OCI-LY3 (cell line): ENCODE measurements around the gene MRRF.

Source experiments
- H2AFZ ChIP-seq: fragments of 200-600, 300-600 bp; shearing (Covaris generic); 2 replicates; pipeline ENCODE4 v1.6.0; 2014; ENCODE audit warnings: antibody characterized with exemption, low read depth, low read length
- H3K27ac ChIP-seq: fragments of 200-600, 300-600 bp; sonication (generic); 2 replicates; pipeline ENCODE4 v1.5.1; 2014; ENCODE audit warnings: mild to moderate bottlenecking, low read length, moderate library complexity, mixed read lengths
- H3K27me3 ChIP-seq: fragments of 200-600, 300-600 bp; sonication (generic); 2 replicates; pipeline ENCODE4 v1.6.1; 2014; ENCODE audit warnings: low read depth, low read length, mixed read lengths
- H3K36me3 ChIP-seq: fragments of 200-600, 300-600 bp; sonication (generic); replicated peaks from 2 replicates; pipeline ENCODE3; 2014; ENCODE audit warnings: low read depth, low read length, mixed read lengths
- H3K4me1 ChIP-seq: fragments of 300-600, 200-600 bp; sonication (generic); 2 replicates; pipeline ENCODE4 v1.6.1; 2014; ENCODE audit warnings: low read length, mixed read lengths
- H3K4me2 ChIP-seq: fragments of 200-600, 300-600 bp; sonication (generic); 2 replicates; pipeline ENCODE4 v1.6.1; 2014; ENCODE audit warnings: low read length, mixed read lengths
- H3K4me3 ChIP-seq: fragments of 300-600, 200-600 bp; sonication (generic); 2 replicates; pipeline ENCODE4 v1.5.1; 2014; ENCODE audit warnings: antibody characterized with exemption, mild to moderate bottlenecking, low read length, moderate library complexity
- H3K79me2 ChIP-seq: fragments of 300-600, 200-600 bp; shearing (Covaris generic); 2 replicates; pipeline ENCODE4 v1.6.1; 2014; ENCODE audit warnings: mild to moderate bottlenecking, low read length, mixed read lengths
- H3K9ac ChIP-seq: fragments of 300-600, 200-600 bp; shearing (Covaris generic); 2 replicates; pipeline ENCODE4 v1.6.0; 2014; ENCODE audit warnings: mild to moderate bottlenecking, low read length, moderate library complexity
- H3K9me3 ChIP-seq: fragments of 200-600, 300-600 bp; shearing (Covaris generic); 2 replicates; pipeline ENCODE4 v1.6.1; 2014; ENCODE audit warnings: low read length, mixed read lengths; ENCODE audit not compliant: insufficient read depth
- H4K20me1 ChIP-seq: fragments of 200-600, 300-600 bp; sonication (generic); 2 replicates; pipeline ENCODE4 v1.6.1; 2016; ENCODE audit warnings: low read length, mixed read lengths; ENCODE audit not compliant: insufficient read depth
- EZH2phosphoT487 ChIP-seq: fragments of 200-600 bp; shearing (Covaris generic); IDR thresholded peaks from 2 replicates; pipeline ENCODE4 v1.6.1; 2018; ENCODE audit warnings: antibody characterized with exemption, mixed run types, low read depth
- TF ChIP-seq, protein P1 (sequence below): fragments of 200-600, 300-600 bp; sonication (generic); IDR thresholded peaks from 2 replicates; pipeline ENCODE4 v1.5.1; 2014; ENCODE audit warnings: antibody characterized with exemption, low read length, low read depth

Gene MRRF

DNA sequence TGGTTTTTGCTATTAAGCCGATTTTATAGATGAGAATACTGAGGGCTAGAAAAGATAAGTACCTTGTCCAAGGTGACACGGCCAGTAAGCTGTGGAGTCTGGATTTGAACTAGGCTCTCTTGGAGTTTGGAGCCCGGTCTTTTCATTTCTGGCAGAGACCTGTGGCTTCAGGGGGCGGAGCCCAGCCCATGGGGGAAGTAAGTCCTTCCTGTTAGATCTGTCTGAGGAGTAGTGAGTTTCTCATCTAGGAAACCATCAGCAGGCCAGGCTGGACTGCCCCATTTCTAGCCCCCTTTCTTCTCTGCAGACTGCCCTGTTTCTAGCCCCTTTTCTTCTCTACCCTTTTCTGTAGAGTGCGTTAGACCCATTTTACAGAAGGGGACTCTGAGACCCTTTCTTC lies 105.6 kb downstream of the MRRF start:
- Histone ChIP-seq H3K4me2 (peak overlapping the region; percentile 99), H3K9me3 (no peaks in the 10 kb centered on the region), H3K27ac (peak overlapping the region; percentile 94), H3K79me2 (peaks cover 43% of the 10 kb centered on the region), H2AFZ (peak overlapping the region; percentile 52), H3K4me3 (peak overlapping the region; percentile 96), H3K9ac (peak overlapping the region; percentile 99), H4K20me1 (0 out of 2 replicates have a peak, but pooled peaks cover 2% of the 10 kb centered on the region), H3K36me3 (peaks cover 34% of the 10 kb centered on the region), H3K4me1 (peaks cover 59% of the 10 kb centered on the region), H3K27me3 (no peaks in the 10 kb centered on the region)
- no peak for TF ChIP-seq EZH2phosphoT487
- TF ChIP-seq, protein P1, sequence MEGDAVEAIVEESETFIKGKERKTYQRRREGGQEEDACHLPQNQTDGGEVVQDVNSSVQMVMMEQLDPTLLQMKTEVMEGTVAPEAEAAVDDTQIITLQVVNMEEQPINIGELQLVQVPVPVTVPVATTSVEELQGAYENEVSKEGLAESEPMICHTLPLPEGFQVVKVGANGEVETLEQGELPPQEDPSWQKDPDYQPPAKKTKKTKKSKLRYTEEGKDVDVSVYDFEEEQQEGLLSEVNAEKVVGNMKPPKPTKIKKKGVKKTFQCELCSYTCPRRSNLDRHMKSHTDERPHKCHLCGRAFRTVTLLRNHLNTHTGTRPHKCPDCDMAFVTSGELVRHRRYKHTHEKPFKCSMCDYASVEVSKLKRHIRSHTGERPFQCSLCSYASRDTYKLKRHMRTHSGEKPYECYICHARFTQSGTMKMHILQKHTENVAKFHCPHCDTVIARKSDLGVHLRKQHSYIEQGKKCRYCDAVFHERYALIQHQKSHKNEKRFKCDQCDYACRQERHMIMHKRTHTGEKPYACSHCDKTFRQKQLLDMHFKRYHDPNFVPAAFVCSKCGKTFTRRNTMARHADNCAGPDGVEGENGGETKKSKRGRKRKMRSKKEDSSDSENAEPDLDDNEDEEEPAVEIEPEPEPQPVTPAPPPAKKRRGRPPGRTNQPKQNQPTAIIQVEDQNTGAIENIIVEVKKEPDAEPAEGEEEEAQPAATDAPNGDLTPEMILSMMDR: no peak

DNA sequence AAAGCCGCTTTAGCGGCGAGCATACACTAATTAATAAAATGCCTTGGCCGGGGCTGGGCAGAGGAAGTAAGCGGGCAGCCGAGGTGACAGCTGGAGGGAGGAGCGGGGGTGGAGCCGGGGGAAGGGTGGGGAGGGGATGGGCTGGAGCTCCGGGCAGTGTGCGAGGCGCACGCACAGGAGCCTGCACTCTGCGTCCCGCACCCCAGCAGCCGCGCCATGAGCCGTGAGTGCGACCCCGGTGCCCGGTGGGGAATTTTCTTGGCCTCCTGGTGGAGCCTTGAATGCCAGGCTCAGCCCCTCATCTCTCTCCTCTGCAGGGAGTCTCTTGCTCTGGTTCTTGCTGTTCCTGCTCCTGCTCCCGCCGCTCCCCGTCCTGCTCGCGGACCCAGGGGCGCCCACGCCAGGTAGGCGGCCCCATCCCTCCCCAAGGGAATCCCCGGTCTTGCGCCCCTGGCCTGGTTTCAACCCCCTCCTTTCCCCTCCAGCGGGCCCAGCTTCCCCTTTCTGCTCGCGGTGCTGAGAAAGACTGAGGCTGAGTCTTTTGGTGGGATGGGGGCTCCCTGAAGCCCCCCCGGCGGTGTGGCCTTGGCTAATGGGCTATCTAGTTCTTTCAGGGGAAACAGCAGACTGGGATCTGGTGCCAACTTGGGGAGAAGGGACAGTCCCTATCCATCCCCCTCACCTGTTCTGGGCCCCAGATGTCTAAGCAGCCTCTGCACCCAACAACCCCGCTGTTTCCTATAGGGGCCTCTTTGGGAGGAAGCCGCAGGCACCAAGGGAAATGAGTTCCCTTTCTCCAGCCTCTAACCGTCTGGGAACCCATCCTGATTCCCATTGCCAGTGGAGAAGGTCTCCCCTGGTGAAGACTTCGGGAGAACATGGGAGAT lies 106.4 kb downstream of the MRRF start, which contains the start of gene PTGS1:
PTGS1 (plus strand) TSS at position 156 of the 887 bp plus-strand sequence; CDS start at position 217, 61 bp downstream.
- TF ChIP-seq, protein P1: no peak
- Histone ChIP-seq H4K20me1 (0 out of 2 replicates have a peak, but pooled peaks cover 5% of the 10 kb centered on the region), H3K4me3 (peak within 1 kb of the TSS; percentile 96), H3K36me3 (peaks cover 41% of the 10 kb centered on the region), H3K4me2 (peak within 1 kb of the TSS; percentile 99), H3K9me3 (no peaks in the 10 kb centered on the region), H3K4me1 (peaks cover 64% of the 10 kb centered on the region), H3K27ac (peak within 1 kb of the TSS; percentile 94), H3K9ac (peak within 1 kb of the TSS; percentile 99), H2AFZ (peak within 1 kb of the TSS; percentile 52), H3K27me3 (no peaks in the 10 kb centered on the region), H3K79me2 (peaks cover 52% of the 10 kb centered on the region)

DNA sequence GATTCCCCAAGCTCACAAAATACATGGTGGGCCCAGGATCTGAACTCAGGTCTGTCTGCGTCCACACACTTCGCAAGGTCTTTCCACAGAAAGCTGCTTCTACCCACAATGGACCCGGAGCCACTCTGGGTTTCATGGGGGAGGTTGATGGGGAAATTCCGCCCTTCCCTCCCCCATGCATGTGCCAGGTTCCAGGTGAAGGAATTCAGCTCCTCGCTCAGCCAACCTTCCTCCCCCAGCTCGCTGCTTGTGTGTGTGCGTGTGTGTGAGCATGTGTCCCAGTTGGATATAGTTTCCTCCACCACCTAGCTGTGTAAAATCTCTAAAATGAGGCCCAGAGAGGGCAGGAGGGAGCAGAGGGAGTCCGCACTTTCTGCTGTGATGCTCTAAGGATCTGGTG lies 107.2 kb downstream of the MRRF start:
- Histone ChIP-seq H4K20me1 (peaks cover 11% of the 10 kb centered on the region; the same call in 1 of the 2 replicates), H3K9me3 (no peaks in the 10 kb centered on the region), H3K27me3 (no peaks in the 10 kb centered on the region), H3K79me2 (peaks cover 56% of the 10 kb centered on the region), H3K36me3 (peaks cover 46% of the 10 kb centered on the region), H3K4me2 (peak overlapping the region; percentile 99), H2AFZ (no peak overlapping the region), H3K27ac (peak overlapping the region; percentile 94), H3K4me3 (peak overlapping the region; percentile 96), H3K4me1 (peaks cover 69% of the 10 kb centered on the region), H3K9ac (peak overlapping the region; percentile 99)
- no peak for TF ChIP-seq EZH2phosphoT487
- TF ChIP-seq, protein P1: no peak
